GM11168 (cell line): ENCODE data around the gene TMEM266.

Experiments used
- in situ Hi-C: fragments of 300-500 bp; cut with MboI; formaldehyde crosslinking; loops from one replicate; pipeline ENCODE4 v1.12.0; 2022; ENCODE audit warnings: low sequenced_read_pairs; ENCODE audit not compliant: unreplicated experiment

TMEM266 gene

DNA sequence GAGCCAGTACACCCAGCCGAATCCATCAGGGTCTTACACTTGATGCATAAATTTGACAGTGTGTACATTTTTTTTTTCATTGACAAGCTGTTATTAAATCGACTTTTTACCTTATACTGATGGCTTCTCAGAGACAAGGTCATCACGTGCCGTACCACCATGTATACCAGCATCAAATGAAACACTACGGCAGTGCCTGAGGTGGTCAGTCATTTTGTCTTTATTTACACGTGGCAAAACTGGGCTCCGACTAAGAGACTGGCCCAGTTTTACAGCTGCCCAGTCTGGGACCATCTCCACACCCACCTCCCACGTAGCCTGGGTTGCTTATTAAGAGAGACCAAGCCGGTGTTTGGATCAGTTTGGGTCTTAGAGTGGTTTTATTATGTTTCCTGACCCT lies 57.4 kb downstream of the TMEM266 start:
- in situ Hi-C loops, result no loop called here

DNA sequence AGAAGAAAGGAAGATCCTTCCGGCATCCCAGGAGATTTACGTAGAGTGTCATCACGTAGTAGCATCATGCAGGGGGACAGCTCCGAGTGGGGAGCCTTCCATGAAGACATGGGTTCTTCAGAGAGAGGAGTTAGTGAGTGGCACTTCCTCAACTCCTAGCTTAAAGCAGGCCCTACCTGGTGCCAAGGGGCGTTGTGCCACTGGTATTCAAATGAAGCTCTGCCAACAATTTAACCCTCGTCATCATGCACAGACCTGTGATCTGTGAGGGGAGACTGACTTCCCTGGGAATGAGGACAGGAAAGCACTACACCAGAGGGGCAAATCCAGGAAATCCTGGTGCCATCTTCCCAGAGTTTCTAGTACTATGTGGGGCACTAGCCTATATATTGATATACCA lies 59.0 kb downstream of the TMEM266 start:
- in situ Hi-C loops, result no loop called here

GRCh38 chr15:76123031-76123430 lies 63.2 kb downstream of the TMEM266 start:
- in situ Hi-C loops, result no loop called here

- in situ Hi-C loops, result loop anchor here (25.0 kb wide), 1 partner anchor 315 kb away; no protein-coding TSS in a partner anchor
Measured at GRCh38 chr15:76127169-76127568, 67.4 kb downstream of the TMEM266 start.

DNA sequence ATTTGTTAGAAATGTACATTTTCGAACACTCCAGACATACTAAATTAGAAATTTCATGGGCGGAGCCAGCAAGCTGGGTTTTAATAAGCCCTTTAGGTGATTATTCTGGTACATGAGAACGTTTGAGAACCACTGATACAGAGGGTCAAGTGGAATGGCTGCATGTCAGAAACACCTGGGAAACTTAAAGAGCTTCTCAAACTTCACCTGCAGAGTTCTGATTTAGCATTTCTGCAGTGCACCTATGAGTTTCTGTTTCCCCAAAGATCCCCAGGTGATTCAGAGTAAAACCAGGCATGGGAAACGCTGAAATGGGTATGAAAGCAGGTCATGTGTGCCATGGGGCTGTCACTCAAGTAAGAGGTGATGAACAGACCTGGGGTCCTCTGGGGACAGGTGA lies 68.1 kb downstream of the TMEM266 start:
- in situ Hi-C loops, result loop anchor here (25.0 kb wide), 1 partner anchor 316 kb away; no protein-coding TSS in a partner anchor

GRCh38 chr15:76134537-76134936 lies 74.8 kb downstream of the TMEM266 start:
- in situ Hi-C loops, result loop anchor here (25.0 kb wide), 1 partner anchor 322 kb away; no protein-coding TSS in a partner anchor

GRCh38 chr15:76135516-76135915 lies 75.7 kb downstream of the TMEM266 start:
- in situ Hi-C loops, result loop anchor here (25.0 kb wide), 1 partner anchor 323 kb away; no protein-coding TSS in a partner anchor

- in situ Hi-C loops, result loop anchor here (25.0 kb wide), 1 partner anchor 326 kb away; no protein-coding TSS in a partner anchor
Measured at GRCh38 chr15:76138436-76138835, 78.7 kb downstream of the TMEM266 start.

- in situ Hi-C loops, result loop anchor here (25.0 kb wide), 1 partner anchor 327 kb away; no protein-coding TSS in a partner anchor
Measured at GRCh38 chr15:76139368-76140073, 79.7 kb downstream of the TMEM266 start.

GRCh38 chr15:76140074-76140464 lies 80.3 kb downstream of the TMEM266 start:
- in situ Hi-C loops, result loop anchor here (25.0 kb wide), 1 partner anchor 328 kb away; no protein-coding TSS in a partner anchor

DNA sequence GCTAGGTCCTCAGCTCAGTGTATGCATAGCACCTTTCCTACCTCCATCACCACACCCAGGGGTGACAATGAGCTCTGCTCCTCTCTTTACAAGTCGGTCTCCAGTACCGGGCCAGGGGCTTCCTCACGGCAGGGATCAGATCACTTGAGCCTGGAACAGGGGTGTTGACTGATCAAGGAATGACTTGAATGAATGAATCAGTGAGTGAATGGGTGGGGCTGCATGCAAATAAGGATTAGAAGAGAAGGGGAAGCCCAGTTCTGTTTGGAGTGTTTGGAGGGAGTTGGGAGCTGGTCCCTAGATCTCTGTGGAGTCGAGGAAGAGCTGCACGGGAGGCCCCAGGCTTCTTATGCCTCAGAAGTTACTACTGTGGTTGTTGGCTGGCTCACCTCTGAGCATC lies 87.0 kb downstream of the TMEM266 start:
- in situ Hi-C loops, result loop anchor here (5.0 to 25.0 kb wide), 2 partner anchors 90 to 335 kb away; partner anchors contain the start of gene TMEM266

DNA sequence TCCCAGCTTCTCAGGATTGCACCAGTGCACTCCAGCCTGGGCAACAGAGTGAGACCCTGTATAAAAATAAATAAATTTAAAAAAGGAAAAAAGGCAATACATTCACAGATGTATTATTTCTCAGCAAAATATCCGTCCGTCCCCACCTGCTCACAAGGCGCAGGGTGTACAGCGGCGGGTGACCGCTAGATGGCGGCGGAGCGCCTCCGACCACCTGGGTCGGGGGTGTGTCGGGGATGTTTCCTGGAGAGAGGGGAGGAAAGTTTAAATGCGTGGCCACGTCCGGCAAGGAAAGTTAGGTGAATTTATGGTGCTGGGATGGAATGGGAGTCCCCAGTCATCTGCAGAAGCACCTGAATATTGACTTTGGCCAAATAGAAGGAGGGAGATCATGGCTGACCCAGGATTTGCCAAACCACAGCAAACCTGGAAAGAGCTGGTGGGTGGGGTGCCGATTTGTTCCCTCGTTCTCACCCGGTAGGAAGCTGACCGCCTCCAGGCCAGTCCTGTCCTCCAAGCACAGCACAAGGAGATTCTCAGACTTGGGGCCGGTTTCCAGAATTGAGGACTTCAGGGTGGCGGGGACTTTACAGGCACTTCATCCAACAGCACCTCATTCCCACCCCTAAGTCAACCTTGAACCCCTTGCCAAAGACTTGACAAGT lies 88.3 kb downstream of the TMEM266 start:
- in situ Hi-C loops, result loop anchor here (5.0 to 25.0 kb wide), 2 partner anchors 91 to 336 kb away; partner anchors contain the start of gene TMEM266

- in situ Hi-C loops, result loop anchor here (5.0 to 25.0 kb wide), 2 partner anchors 92 to 337 kb away; partner anchors contain the start of gene TMEM266
Measured at GRCh38 chr15:76149291-76149915, 89.6 kb downstream of the TMEM266 start.

DNA sequence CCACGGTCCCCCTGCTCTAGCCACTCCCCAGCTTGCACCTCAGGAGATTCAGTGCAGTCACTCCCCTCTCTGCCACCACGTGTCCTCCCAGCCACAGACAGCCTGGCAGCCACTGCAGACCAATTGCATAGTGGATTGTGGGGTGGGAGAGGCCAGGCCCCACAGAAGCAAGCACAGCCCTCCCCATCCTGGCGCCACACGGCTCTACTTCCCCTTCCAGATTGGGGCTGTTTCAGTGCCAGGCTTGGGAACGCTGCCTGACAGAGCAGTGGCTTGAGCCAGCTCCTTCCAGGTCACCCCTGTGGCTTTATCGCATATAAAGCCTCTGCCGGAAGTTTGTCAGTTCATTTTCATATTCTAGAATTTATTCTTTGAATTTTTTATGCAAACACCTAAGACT lies 90.7 kb downstream of the TMEM266 start:
- in situ Hi-C loops, result no loop called here

- in situ Hi-C loops, result no loop called here
Measured at GRCh38 chr15:76150971-76151598, 91.3 kb downstream of the TMEM266 start.

- in situ Hi-C loops, result no loop called here
Measured at GRCh38 chr15:76151599-76151974, 91.8 kb downstream of the TMEM266 start.

- in situ Hi-C loops, result no loop called here
Measured at GRCh38 chr15:76152197-76152596, 92.4 kb downstream of the TMEM266 start.

GRCh38 chr15:76153241-76154197 lies 93.7 kb downstream of the TMEM266 start:
- in situ Hi-C loops, result no loop called here

DNA sequence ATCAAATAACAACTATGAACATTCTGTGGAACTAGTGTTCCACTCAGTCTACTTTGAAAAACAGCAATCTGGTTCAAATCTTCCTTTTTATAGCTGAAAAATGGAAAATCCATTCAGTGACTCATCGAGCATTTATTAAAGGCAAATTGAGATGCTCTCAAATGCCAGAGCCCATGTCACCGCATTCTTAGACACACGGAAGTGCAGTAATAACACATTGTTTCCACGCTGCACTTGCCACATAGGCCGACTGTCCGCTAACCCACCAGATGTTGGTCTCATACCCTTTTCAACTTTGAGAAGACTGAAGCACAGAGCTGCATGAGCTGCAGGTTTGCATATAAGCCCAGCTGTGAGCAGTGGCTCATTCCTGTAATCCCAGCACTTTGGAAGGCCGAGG lies 95.9 kb downstream of the TMEM266 start:
- in situ Hi-C loops, result no loop called here
